Cardiac muscle cell (in vitro differentiated cells and primary cell): Measurements from ENCODE around the gene CDA. TPM values are rescaled to one million over a fixed set of nuclear protein-coding genes. Genes with fewer than 3 reads are reported as not detected.

Source experiments
- DNase-seq, 2 donors: peaks; one replicate each; pipeline versions ENCODE4 v3.0.0 to v3.0.0-alpha.2; 2010 to 2017; ENCODE audit warnings: low read depth in 1 of 2, low spot score in 1 of 2
- H3K27ac ChIP-seq: fragments of 200-600 bp; sonication (generic); 2 replicates; pipeline ENCODE4 v1.5.1; 2016
- H3K27me3 ChIP-seq: fragments of 200-600 bp; sonication (generic); 2 replicates; pipeline ENCODE4 v1.6.0; 2016; ENCODE audit warnings: control low read depth
- H3K36me3 ChIP-seq: fragments of 200-600 bp; sonication (generic); 2 replicates; pipeline ENCODE4 v1.5.1; 2016; ENCODE audit warnings: control low read depth
- H3K4me1 ChIP-seq: fragments of 200-600 bp; sonication (generic); 2 replicates; pipeline ENCODE4 v1.8.1; 2017; ENCODE audit warnings: low read depth, mild to moderate bottlenecking, mixed run types
- H3K4me3 ChIP-seq: fragments of 200-600 bp; sonication (generic); 2 replicates; pipeline ENCODE4 v1.5.1; 2016; ENCODE audit warnings: mild to moderate bottlenecking
- H3K9me3 ChIP-seq: fragments of 200-600 bp; sonication (generic); 2 replicates; pipeline ENCODE4 v1.5.1; 2017; ENCODE audit warnings: low read depth, mild to moderate bottlenecking, control low read depth
- polyA plus RNA-seq: library from polyadenylated mRNA; unstranded; fragments of >200 nt; fragmentation: Nextera tagmentation; extraction: Ambion mirVana; gene quantifications from 2 replicates; pipeline ENCODE4 v1.2.1, GENCODE V29; 2016
- total RNA-seq: library from RNA; depleted of rRNA; stranded (reverse); fragments of >200 nt; gene quantifications from 2 replicates; pipeline ENCODE4 v1.2.3, GENCODE V29; 2016
- TF ChIP-seq, protein P1 (sequence below): IDR thresholded peaks from 2 replicates; pipeline ENCODE4 v1.5.1; 2012; ENCODE audit warnings: low read depth, mild to moderate bottlenecking, low read length

CDA gene
- total RNA-seq (not detected in 2 replicates), polyA plus RNA-seq (not detected in 2 replicates)

DNA sequence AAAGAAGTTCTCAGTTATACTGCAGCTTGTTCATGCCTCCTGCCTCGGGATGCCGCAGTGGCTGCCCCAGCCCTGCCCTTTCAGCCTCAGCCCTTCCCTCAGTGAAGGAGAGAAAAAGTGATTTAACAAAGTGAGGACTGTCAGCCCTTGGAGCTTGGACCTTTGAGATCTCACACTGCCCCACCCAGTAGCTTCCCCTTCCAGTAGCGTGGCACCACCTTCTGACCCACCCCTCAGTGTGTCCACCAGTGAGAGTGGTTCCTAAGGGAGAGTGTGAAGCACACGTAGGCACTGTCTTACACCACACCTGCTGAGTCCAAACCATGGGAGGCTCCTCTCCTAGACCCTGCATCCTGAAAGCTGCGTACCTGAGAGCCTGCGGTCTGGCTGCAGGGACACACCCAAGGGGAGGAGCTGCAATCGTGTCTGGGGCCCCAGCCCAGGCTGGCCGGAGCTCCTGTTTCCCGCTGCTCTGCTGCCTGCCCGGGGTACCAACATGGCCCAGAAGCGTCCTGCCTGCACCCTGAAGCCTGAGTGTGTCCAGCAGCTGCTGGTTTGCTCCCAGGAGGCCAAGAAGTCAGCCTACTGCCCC lies at the start of gene CDA:
Gene CDA (plus strand): TSS at position 464 of the 592 bp plus-strand sequence. CDS start 33 bp downstream, at position 497.
- no peak within 1 kb of the TSS for H3K27ac ChIP-seq
- TF ChIP-seq, protein P1, sequence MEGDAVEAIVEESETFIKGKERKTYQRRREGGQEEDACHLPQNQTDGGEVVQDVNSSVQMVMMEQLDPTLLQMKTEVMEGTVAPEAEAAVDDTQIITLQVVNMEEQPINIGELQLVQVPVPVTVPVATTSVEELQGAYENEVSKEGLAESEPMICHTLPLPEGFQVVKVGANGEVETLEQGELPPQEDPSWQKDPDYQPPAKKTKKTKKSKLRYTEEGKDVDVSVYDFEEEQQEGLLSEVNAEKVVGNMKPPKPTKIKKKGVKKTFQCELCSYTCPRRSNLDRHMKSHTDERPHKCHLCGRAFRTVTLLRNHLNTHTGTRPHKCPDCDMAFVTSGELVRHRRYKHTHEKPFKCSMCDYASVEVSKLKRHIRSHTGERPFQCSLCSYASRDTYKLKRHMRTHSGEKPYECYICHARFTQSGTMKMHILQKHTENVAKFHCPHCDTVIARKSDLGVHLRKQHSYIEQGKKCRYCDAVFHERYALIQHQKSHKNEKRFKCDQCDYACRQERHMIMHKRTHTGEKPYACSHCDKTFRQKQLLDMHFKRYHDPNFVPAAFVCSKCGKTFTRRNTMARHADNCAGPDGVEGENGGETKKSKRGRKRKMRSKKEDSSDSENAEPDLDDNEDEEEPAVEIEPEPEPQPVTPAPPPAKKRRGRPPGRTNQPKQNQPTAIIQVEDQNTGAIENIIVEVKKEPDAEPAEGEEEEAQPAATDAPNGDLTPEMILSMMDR = no peak
- no peak within 1 kb of the TSS for H3K4me3 ChIP-seq
- no peaks in the 10 kb centered on the region for H3K27me3 ChIP-seq
- H3K9me3 ChIP-seq = no peaks in the 10 kb centered on the region
- peaks cover 7% of the 10 kb centered on the region for H3K4me1 ChIP-seq
- DNase-seq = no peak
- no peaks in the 10 kb centered on the region for H3K36me3 ChIP-seq

DNA sequence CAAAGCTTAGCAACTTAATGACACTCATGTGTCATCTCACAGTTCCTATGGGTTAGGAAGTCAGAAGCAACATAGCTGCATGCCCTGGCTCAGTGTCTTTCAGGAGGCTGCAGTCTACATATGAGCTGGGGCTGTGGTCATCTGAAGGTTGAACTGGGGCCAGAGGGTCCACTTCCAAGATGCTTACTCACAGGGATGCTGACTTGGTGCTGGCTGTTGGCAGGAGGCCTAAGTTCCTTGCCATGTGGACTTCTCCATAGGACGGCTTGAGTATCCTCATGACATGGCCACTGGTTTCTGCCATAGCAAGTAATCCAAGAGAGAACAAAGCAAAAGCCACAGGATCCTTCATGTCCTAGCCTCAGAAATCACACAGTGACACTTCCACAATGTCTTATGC lies 48.6 kb upstream of the CDA start:
- peak in 1 of 2 donors; percentile 21 for DNase-seq
- TF ChIP-seq, protein P1 = no peak
- H3K27me3 ChIP-seq = peaks cover 75% of the 10 kb centered on the region

DNA sequence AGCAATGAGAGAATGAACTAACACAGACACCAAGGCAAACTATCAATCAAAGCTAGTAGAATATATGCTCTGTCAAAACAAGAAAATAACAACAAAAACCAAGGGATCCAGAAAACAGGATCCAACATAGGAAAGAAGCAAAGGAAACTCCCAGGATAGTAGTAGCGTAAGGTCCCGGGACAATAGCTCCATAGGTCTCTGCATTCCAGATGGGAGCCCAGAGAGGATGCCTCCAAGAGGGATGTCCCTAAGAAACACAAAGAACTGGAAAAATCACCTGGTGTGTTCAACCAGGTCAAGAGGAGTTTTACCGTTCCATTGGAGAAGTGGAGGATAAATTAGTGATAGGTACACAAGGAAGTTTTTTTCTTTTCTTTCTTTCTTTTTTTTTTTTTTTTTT lies 42.3 kb upstream of the CDA start:
- no peak overlapping the region for H3K4me3 ChIP-seq
- H3K36me3 ChIP-seq = no peaks in the 10 kb centered on the region
- H3K27me3 ChIP-seq = peaks cover 47% of the 10 kb centered on the region
- no peak for DNase-seq
- TF ChIP-seq, protein P1 = no peak
- no peaks in the 10 kb centered on the region for H3K9me3 ChIP-seq
- no peaks in the 10 kb centered on the region for H3K4me1 ChIP-seq
- H3K27ac ChIP-seq = no peak overlapping the region

More for the DNA sequence above, 48.6 kb upstream of the CDA start:
- Histone ChIP-seq H3K4me1 (no peaks in the 10 kb centered on the region), H3K9me3 (no peaks in the 10 kb centered on the region), H3K27ac (no peak overlapping the region), H3K4me3 (no peak overlapping the region), H3K36me3 (no peaks in the 10 kb centered on the region)

DNA sequence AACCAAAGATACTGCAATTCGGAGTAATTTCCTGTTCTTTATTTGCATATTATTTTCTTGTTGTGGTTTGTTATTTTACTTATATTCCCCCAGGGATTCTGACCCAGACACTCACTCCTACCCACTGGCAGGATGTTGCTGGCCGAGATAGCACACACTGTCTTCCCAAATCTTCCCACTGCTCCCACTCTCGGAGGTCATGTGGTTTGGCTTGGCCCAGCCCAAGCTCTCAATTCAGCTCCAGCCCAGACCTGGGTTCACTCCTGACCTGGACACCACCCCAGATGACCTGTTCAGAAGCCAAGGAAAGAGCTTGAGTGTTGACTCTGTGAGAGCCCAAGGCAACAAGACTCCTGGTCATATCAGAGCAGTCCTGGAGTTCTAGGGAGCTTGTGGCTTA lies 37.7 kb upstream of the CDA start:
- Histone ChIP-seq H3K27me3 (peaks cover 43% of the 10 kb centered on the region), H3K9me3 (no peaks in the 10 kb centered on the region), H3K36me3 (no peaks in the 10 kb centered on the region), H3K4me3 (no peak overlapping the region), H3K27ac (peak overlapping the region; percentile 76), H3K4me1 (no peaks in the 10 kb centered on the region)
- TF ChIP-seq, protein P1 = no peak
- peak in 1 of 2 donors; percentile 27 for DNase-seq

DNA sequence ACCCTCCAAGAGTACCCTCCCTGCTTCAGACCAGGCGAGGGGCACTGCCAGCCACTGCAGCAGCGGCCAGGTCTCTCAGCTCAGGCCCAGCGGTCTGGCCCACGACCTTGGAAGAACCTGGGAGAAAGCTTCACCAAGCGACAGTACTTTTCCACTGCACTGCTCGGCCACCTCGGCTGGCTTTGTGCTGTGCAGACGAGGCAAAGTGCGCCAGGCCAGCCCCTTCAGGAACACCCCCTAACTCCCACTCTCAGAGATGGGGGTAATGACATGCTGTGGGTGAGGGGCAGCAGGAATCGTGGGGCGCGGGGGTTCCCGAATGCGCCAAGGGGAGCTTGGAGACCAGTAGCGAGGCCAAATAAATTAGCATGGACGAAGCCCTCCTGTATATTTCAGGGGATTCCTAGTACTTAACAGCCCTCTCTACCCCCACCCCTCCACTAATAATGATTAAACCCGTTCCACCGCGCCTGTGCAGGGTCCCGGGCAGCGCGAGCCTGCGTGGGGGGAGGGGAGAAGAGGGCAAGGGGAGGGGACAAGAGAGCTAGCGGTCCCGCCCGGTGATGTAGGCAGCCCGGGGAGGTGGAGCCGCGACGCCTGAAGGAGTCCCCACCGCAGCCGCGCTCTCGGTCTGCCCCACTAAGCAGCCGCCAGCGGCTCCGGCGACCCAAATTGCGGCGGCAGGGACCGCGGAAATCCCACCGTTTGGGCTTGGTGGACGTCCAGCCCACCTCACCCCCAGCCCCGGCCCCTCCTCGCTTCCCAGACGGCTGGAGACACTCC lies 36.8 kb upstream of the CDA start, which contains the start of gene FAM43B:
Gene FAM43B (plus strand): TSS at position 629 of the 783 bp plus-strand sequence. CDS start 401 bp downstream, outside the sequence.
- TF ChIP-seq, protein P1 = no peak
- H3K4me1 ChIP-seq = no peaks in the 10 kb centered on the region
- H3K27me3 ChIP-seq = peaks cover 49% of the 10 kb centered on the region
- no peaks in the 10 kb centered on the region for H3K36me3 ChIP-seq
- DNase-seq = peak; percentile 74 to 90
- H3K9me3 ChIP-seq = no peaks in the 10 kb centered on the region
- peak within 1 kb of the TSS; percentile 76 for H3K27ac ChIP-seq
- H3K4me3 ChIP-seq = peak within 1 kb of the TSS; percentile 36
